HG03039 (cell line): ENCODE data around the gene IL21.
A peak's percentile ranks its signal among the peaks of the same experiment; 100 is the strongest.
"Not testable (repeated sequence)": the region's sequence is repeated elsewhere in the genome, so short reads cannot be mapped to it uniquely, and the experiment has no call there.

Source experiments
- ATAC-seq: cut with Tn5 transposase; IDR thresholded peaks from one replicate; pipeline ENCODE4 v1.9.1; 2021; ENCODE audit warnings: mild to moderate bottlenecking, moderate library complexity; ENCODE audit not compliant: unreplicated experiment

IL21 gene

GRCh38 chr4:122621016-122621507 lies at the start of gene IL21:
Gene IL21, minus strand, starts transcription at chr4:122621066. Its CDS starts 55 bp downstream, at chr4:122621011.
- no peak for ATAC-seq

GRCh38 chr4:122669911-122670738 lies 49.3 kb upstream of the IL21 start:
- ATAC-seq = no peak

- no peak for ATAC-seq
These were observed 47.4 kb upstream of the IL21 start for GRCh38 chr4:122668241-122668640.

- ATAC-seq = no peak
These were observed 45.8 kb upstream of the IL21 start for GRCh38 chr4:122666527-122667245.

DNA sequence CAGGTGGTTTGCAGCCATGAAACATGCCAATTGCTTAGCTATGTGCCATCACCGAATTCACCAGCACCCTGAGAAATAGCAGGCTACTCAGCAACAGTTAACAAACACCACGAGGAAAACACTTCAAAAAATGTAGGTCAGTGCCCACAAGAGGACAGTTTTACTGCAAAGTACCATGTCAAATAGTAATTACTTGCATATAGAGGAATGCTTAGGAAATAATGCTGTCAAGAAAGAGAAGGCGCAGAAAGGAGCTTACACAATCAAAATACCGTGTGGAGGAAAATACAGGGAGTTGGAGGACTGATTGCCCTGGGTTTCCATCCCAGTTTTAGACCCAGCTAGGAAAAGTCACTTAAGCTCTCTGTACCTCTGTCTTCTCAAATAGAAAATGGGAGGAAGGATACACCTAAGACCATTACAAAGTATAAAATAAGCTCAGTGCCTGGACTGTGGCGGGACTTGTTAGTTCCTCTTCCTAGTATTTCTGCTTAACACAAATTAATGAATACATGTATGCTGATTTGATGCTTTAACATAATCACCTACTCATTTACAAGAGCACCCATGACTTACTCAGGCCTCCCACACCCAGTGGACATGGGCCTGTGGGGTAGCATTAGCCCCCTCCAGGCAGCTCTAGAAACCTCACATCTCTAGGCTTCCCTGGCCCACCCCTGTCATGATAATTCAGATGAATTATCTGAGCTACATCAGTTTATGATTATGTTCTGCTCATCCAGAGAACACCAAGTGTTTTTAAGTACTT lies 44.5 kb upstream of the IL21 start:
- ATAC-seq = no peak

DNA sequence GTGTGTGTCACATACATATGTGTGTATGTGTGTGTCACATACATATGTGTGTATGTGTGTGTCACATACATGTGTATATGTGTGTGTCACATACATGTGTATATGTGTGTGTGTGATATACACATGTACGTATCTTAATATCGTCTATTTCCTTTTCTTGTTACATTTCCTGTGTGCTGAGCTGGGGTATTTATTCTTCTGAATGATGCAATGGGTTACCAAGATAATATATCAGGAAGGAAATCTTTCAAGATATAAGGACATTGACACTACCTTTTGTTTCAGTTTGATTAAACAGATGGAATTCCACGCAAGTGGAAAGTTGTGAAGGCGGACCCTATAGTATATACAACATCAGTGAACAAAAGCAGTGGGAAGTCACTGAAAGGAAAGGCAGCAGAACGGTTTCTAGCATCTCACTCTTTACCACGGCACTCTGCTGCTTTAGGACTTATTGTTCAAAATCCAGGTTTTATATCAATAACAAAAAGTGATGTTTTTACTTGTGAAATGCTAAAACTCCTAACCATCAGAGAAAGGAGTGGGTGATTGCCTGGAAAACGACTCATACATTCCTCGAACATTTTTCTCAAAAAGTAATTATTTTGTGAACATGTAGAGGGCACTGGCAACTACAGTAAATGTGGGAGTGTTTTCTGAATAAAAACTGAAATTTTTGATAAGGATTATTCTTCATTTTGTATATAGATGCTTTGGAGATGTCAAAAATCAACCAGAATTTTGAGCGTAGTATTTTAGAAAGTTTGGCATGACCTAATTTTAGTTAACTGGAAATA lies 43.1 kb upstream of the IL21 start:
- ATAC-seq = no peak

GRCh38 chr4:122663291-122663690 lies 42.4 kb upstream of the IL21 start:
- ATAC-seq = no peak

GRCh38 chr4:122662701-122663100 lies 41.8 kb upstream of the IL21 start:
- no peak for ATAC-seq

DNA sequence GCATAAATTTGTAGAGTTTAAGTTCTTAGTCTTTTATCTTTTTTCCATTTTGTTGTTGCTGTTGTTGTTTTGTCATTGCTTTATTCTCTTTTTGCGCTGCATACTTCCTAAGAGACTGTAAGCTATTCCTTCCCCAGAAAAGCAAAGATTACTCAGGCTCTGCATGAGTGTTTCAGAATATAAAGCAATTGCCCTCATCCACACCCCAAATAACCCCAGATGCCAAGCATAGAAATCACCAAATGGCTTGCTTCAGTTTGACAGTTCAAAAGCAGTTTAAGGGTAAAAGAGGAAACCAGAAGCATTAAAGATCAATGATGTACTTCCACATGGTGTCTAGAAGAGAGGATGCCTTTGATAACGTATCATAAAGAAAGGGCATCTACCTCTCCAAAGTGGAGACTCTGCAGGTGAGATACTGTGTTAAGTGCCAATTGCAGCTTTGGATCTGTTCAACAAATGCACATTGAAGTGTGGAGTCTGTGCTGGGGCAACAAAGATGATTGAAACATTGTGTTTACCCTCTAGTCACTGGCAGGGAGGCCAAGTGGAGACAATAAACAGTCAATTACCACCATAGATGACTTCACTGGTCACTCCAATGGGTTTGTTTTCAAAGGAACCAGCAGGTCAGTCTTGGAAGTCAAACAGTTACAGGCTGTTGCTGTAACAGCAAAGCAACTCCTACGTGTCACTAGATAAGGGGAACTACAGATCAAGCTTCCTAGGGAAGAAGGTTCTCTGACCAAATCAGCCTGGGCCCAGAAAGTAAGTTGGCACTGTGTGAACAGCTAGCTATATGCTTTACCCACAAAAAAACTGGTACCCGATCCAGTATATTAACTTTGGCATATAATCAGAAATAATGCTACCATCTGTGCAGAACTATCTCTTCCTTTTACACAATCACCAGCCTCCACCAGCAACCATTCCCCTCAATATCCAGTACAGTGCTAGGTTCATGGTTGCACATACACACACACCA lies 40.6 kb upstream of the IL21 start:
- no peak for ATAC-seq

GRCh38 chr4:122658818-122659295 lies 38.0 kb upstream of the IL21 start:
- ATAC-seq = peak; percentile 91

DNA sequence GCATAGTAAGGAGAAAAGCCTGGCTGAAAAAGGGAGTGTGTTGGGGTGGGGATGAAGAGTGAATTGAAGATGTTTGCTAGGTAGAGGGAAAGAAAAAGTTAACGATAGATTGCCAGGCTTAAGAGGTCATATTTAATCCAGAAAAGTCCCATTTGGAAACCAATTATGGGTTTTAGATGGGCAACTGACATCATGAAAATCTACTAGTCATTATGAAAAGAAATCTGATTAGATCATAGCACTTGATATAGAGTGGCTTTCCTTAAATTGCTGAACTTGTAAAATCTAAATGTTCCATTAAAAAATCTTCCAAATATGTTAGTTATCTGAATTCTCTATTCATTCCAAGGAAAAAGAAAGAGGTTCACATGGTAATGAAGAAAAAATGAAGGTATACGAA lies 37.5 kb upstream of the IL21 start:
- ATAC-seq = no peak

- ATAC-seq = no peak
These were observed 36.7 kb upstream of the IL21 start for GRCh38 chr4:122657553-122657952.

- not testable (repeated sequence) for ATAC-seq
These were observed 35.7 kb upstream of the IL21 start for GRCh38 chr4:122656583-122656982.

DNA sequence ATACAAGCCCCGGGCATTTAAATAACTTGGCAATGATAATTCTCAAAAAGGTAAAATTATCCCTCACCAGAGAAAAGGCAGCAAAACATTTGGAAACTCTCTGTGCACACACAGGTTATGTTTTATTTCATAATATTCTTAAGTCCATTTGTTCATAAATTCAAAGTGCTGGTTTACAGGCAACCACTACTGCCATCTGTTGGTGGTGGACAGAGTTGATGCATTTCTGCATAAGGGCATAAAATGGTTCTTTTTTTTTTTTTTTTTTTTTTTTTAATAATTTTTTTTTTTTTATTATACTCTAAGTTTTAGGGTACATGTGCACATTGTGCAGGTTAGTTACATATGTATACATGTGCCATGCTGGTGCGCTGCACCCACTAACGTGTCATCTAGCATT lies 31.5 kb upstream of the IL21 start:
- ATAC-seq = no peak

DNA sequence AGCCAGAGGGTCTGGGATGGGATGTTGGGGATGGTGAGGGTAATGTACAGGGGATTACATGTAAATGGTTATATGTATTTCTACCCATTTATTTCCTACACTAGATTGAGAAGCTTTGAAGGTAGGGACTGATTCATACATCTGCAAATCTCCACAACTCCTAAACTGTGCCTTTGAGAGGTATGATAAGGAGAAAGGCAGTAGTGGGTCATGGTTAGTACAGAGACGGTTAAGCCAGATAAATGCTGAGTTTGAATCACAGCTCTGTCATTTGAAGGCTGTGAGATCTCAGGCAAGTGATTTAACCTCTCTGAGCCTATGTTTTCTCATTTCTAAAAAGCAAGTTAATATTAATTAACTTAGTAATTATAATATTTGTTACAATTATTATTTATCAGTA lies 29.3 kb upstream of the IL21 start:
- no peak for ATAC-seq

DNA sequence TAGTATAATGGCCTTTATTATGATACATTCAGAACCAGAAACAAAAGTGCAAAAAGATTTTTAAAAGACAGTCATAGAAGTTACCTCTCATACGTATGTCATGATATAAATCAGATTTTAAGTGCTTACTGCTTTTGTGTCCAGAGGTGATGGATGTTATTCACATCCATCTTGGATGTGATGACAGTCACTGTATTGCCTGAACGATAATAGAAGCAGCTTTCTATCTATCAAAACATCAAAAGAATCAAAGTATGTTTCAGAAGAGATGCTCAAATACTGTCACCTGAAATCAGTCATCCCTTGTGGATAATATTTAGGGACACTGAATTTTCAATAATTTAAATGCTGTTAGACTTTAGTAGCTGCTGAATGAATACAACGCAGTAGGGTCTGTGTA lies 26.8 kb upstream of the IL21 start:
- no peak for ATAC-seq

DNA sequence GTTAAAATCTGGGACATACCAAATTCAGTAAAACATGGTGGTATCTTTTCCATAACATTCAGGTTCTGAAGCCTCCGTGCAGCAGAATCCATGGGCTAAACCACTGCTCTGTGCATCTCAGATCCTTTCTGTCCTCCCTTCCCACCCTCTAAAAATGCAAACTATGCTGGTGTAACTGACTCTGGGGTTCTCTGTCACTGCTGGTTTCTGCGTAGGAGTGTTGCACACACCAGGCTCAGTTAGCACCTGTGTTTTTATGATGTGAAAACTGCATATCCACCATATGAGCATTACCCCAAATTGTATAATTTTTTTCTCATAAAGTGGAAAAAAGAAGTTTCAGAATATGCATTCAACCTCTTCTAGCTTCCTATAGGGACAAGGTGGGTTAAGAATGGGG lies 22.4 kb upstream of the IL21 start:
- ATAC-seq = no peak

- ATAC-seq = no peak
These were observed 18.3 kb upstream of the IL21 start for GRCh38 chr4:122639181-122639580.

- ATAC-seq = peak; percentile 33
These were observed 15.8 kb upstream of the IL21 start for GRCh38 chr4:122636697-122637096.
